Smooth muscle cell (in vitro differentiated cells): ENCODE data around the gene ABTB2. TPM values are rescaled to one million over a fixed set of nuclear protein-coding genes. Genes with fewer than 3 reads are reported as not detected.

Source experiments
- DNase-seq: peaks from one replicate; lab custom pipeline; 2025; ENCODE audit not compliant: unreplicated experiment; lab: John Stamatoyannopoulos, UW
- H2AFZ ChIP-seq: fragments of 200-600 bp; sonication (generic); 2 replicates; pipeline ENCODE4 v1.6.0; 2016; ENCODE audit warnings: antibody characterized with exemption, low read depth, mild to moderate bottlenecking
- H3F3A ChIP-seq: fragments of 200-600 bp; sonication (generic); 2 replicates; pipeline ENCODE4 v1.6.0; 2017; ENCODE audit warnings: antibody characterized with exemption, low read depth
- H3K27ac ChIP-seq: fragments of 200-600 bp; sonication (generic); 2 replicates; pipeline ENCODE4 v1.5.1; 2016; ENCODE audit warnings: low read depth, mild to moderate bottlenecking
- H3K27me3 ChIP-seq: fragments of 200-600 bp; sonication (generic); 2 replicates; pipeline ENCODE4 v1.6.1; 2016; ENCODE audit warnings: low read depth, mild to moderate bottlenecking
- H3K36me3 ChIP-seq: fragments of 200-600 bp; sonication (generic); 2 replicates; pipeline ENCODE4 v1.5.1; 2016; ENCODE audit warnings: low read depth
- H3K4me1 ChIP-seq: fragments of 200-600 bp; sonication (generic); 2 replicates; pipeline ENCODE4 v1.5.1; 2016; ENCODE audit warnings: low read depth
- H3K4me2 ChIP-seq: fragments of 200-600 bp; sonication (generic); 2 replicates; pipeline ENCODE4 v1.6.0; 2016; ENCODE audit warnings: mild to moderate bottlenecking
- H3K4me3 ChIP-seq: fragments of 200-600 bp; sonication (generic); 2 replicates; pipeline ENCODE4 v1.5.1; 2016; ENCODE audit warnings: mild to moderate bottlenecking
- H3K79me2 ChIP-seq: fragments of 200-600 bp; sonication (generic); 2 replicates; pipeline ENCODE4 v1.6.0; 2016; ENCODE audit warnings: low read depth, mild to moderate bottlenecking
- H3K9ac ChIP-seq: fragments of 200-600 bp; sonication (generic); 2 replicates; pipeline ENCODE4 v1.6.0; 2016; ENCODE audit warnings: low read depth
- H3K9me3 ChIP-seq: fragments of 200-600 bp; sonication (generic); replicated peaks from 2 replicates; pipeline ENCODE4 v1.5.1; 2016; ENCODE audit warnings: low read depth
- H4K20me1 ChIP-seq: fragments of 200-600 bp; sonication (generic); 2 replicates; pipeline ENCODE4 v1.6.0; 2016; ENCODE audit warnings: low read depth
- CTCF ChIP-seq: fragments of 200-600 bp; sonication (generic); IDR thresholded peaks from 2 replicates; pipeline ENCODE4 v1.5.1; 2017; ENCODE audit warnings: borderline replicate concordance, mild to moderate bottlenecking, antibody characterized with exemption; ENCODE audit not compliant: insufficient read depth, poor library complexity, severe bottlenecking
- WGBS: methylation state at CpG from one replicate; pipeline ENCODE4 v1.1.7; 2016; ENCODE audit warnings: low lambda C conversion rate; 5-methylcytosine and 5-hydroxymethylcytosine counted together
- polyA plus RNA-seq: library from polyadenylated mRNA; unstranded; fragments of >200 nt; fragmentation: Nextera tagmentation; extraction: Ambion mirVana; gene quantifications from 2 replicates; pipeline ENCODE4 v1.2.1, GENCODE V29; 2016
- total RNA-seq: library from RNA; depleted of rRNA; stranded (reverse); fragments of >200 nt; gene quantifications from 2 replicates; pipeline ENCODE4 v1.2.3, GENCODE V29; 2014

Gene ABTB2
- total and polyA plus RNA-seq, 2 experiments from 2014 or later, result 4.3 to 4.9 TPM

GRCh38 chr11:34348919-34349318 is 8.9 kb downstream of the ABTB2 start:
- no peak for TF ChIP-seq CTCF

DNA sequence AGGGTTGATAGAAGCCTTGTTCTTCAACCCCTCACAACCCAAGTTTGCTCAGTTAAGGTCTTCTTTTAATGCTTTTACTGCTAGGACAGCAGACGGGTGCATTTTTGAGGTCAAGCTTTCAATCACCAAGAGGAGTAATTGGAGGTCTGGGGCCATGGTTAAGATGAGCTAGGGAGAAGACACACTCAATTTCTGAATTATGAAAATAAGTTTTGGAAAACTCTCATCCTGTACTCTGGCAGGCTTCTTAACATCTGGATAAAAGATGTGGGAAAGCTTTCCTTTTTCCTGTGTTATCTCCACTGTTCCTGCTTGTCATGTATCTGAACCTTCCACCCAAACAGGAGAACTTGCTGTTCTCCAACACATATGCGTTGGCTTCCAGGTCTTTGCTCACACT is 9.7 kb downstream of the ABTB2 start:
- DNase-seq, result no peak
- Histone ChIP-seq H3K4me1 (peaks cover 9% of the 10 kb centered on the region), H2AFZ (no peak overlapping the region), H3K36me3 (no peaks in the 10 kb centered on the region), H3K79me2 (peaks cover 48% of the 10 kb centered on the region), H3K9me3 (no peaks in the 10 kb centered on the region), H3K27me3 (no peaks in the 10 kb centered on the region), H3K27ac (no peak overlapping the region), H3K9ac (no peak overlapping the region), H3F3A (peaks cover 4% of the 10 kb centered on the region), H4K20me1 (peaks cover 98% of the 10 kb centered on the region), H3K4me2 (no peak overlapping the region), H3K4me3 (no peak overlapping the region)
- TF ChIP-seq CTCF, result no peak
- WGBS, result 88% methylated on average over 2 of the region's 2 CpGs

More at GRCh38 chr11:34348919-34349318, 8.9 kb downstream of the ABTB2 start:
- peaks cover 98% of the 10 kb centered on the region for H4K20me1 ChIP-seq
- no peaks in the 10 kb centered on the region for H3K36me3 ChIP-seq
- H3K27me3 ChIP-seq, result no peaks in the 10 kb centered on the region
- H3K9ac ChIP-seq, result no peak overlapping the region
- no peak overlapping the region for H3K27ac ChIP-seq
- WGBS, result 93% methylated on average over 2 of the region's 2 CpGs
- peaks cover 4% of the 10 kb centered on the region for H3F3A ChIP-seq
- H3K9me3 ChIP-seq, result no peaks in the 10 kb centered on the region
- DNase-seq, result no peak
- peaks cover 56% of the 10 kb centered on the region for H3K79me2 ChIP-seq
- H2AFZ ChIP-seq, result no peak overlapping the region
- no peak overlapping the region for H3K4me3 ChIP-seq
- no peak overlapping the region for H3K4me2 ChIP-seq
- peaks cover 9% of the 10 kb centered on the region for H3K4me1 ChIP-seq

DNA sequence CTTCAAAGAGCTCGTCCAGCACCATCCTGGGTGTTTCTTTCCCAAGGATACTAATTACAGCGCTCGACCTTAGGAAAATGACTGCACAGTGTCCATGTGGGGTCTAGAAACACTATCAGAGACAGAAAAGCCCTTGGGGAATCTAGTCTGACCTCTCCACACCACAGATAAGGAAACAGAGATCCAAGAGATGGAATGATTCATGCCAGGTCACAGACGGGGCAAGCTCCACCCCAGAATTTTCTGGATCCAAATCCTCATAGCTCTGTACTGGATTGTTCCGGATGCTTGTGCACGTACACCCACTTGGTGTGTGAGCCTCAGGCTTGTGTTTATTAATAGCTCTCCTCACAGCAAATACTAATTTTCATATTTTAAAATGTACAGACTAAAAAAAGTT is 11.3 kb downstream of the ABTB2 start:
- Histone ChIP-seq H3F3A (peaks cover 4% of the 10 kb centered on the region), H3K36me3 (no peaks in the 10 kb centered on the region), H4K20me1 (peaks cover 96% of the 10 kb centered on the region), H3K27me3 (no peaks in the 10 kb centered on the region), H3K9me3 (no peaks in the 10 kb centered on the region), H3K79me2 (peaks cover 47% of the 10 kb centered on the region), H3K4me2 (peak overlapping the region; percentile 57), H3K4me3 (no peak overlapping the region), H3K27ac (peak overlapping the region; percentile 6), H3K4me1 (peaks cover 15% of the 10 kb centered on the region), H2AFZ (no peak overlapping the region), H3K9ac (no peak overlapping the region)
- no peak for TF ChIP-seq CTCF
- no peak for DNase-seq
- 50% methylated on average over 6 of the region's 6 CpGs for WGBS

GRCh38 chr11:34345991-34346480 is 11.8 kb downstream of the ABTB2 start:
- Histone ChIP-seq H3K9ac (no peak overlapping the region), H3K27me3 (no peaks in the 10 kb centered on the region), H3K4me2 (peak overlapping the region; percentile 57), H3K4me1 (peaks cover 15% of the 10 kb centered on the region), H3K36me3 (no peaks in the 10 kb centered on the region), H2AFZ (no peak overlapping the region), H3F3A (peaks cover 4% of the 10 kb centered on the region), H4K20me1 (peaks cover 96% of the 10 kb centered on the region), H3K9me3 (no peaks in the 10 kb centered on the region), H3K27ac (peak overlapping the region; percentile 6), H3K4me3 (no peak overlapping the region), H3K79me2 (peaks cover 46% of the 10 kb centered on the region)
- 55% methylated on average over 8 of the region's 8 CpGs for WGBS
- no peak for TF ChIP-seq CTCF
- DNase-seq, result no peak
